SK-N-SH (cell line): Measurements from ENCODE around the gene COIL. TPM values are rescaled to one million over a fixed set of nuclear protein-coding genes. Genes with fewer than 3 reads are reported as not detected.

ENCODE experiments used
- CTCF ChIA-PET: fragments of 300-600, 350-600 bp; formaldehyde crosslinking; extraction: SDS; loops from one replicate; lab custom pipeline; 2021; lab: Yijun Ruan, JAX
- POLR2A ChIA-PET: fragments of 350-600 bp; sonication (Branson Sonifier 250); formaldehyde crosslinking; extraction: SDS; loops from one replicate; lab custom pipeline; 2020; ENCODE audit warnings: antibody characterized with exemption, inconsistent platforms; lab: Yijun Ruan, JAX
- DNase-seq: peaks from one replicate; pipeline ENCODE4 v3.0.0; 2012
- H2AFZ ChIP-seq: fragments of 200-600 bp; sonication (generic); 2 replicates; pipeline ENCODE4 v1.8.1; 2016; ENCODE audit warnings: antibody characterized with exemption, mild to moderate bottlenecking, low read depth
- H3F3A ChIP-seq: fragments of 200-600 bp; sonication (generic); replicated peaks from 2 replicates; pipeline ENCODE3; 2016; ENCODE audit warnings: antibody characterized with exemption, mild to moderate bottlenecking; ENCODE audit not compliant: insufficient read depth
- H3K27ac ChIP-seq, 2 experiments: fragments of 200-500 bp in 1 of 2; fragments of 200-600 bp in 1 of 2; sonication (Bioruptor generic) in 1 of 2; sonication (generic), shearing (Covaris generic) in 1 of 2; 2 replicates each; pipeline versions ENCODE4 v1.5.1 to v1.6.1; 2014 to 2016; ENCODE audit warnings: low read depth in 2 of 2, inconsistent platforms in 1 of 2, low read length in 1 of 2, mild to moderate bottlenecking in 1 of 2, mixed read lengths in 1 of 2
- H3K27me3 ChIP-seq: fragments of 200-600 bp; sonication (generic), shearing (Covaris generic); 2 replicates; pipeline ENCODE4 v1.6.1; 2016; ENCODE audit warnings: mixed run types; ENCODE audit not compliant: insufficient read depth
- H3K36me3 ChIP-seq, 2 experiments: fragments of 200-500 bp in 1 of 2; fragments of 200-600 bp in 1 of 2; sonication (Bioruptor generic) in 1 of 2; sonication (generic) in 1 of 2; replicated peaks in 1 of 2; 2 replicates each; pipeline versions ENCODE3 to v1.5.1; 2014 to 2016; ENCODE audit warnings: low read length in 1 of 2, mild to moderate bottlenecking in 1 of 2; ENCODE audit not compliant: insufficient read depth in 2 of 2, control insufficient read depth in 1 of 2
- H3K4me1 ChIP-seq, 2 experiments: fragments of 200-500 bp in 1 of 2; fragments of 200-600 bp in 1 of 2; sonication (Bioruptor generic) in 1 of 2; sonication (generic), shearing (Covaris generic) in 1 of 2; 2 replicates each; pipeline versions ENCODE4 v1.5.1 to v1.6.1; 2014 to 2016; ENCODE audit warnings: low read depth in 1 of 2, low read length in 1 of 2, mixed run types in 1 of 2; ENCODE audit not compliant: insufficient read depth in 2 of 2, control insufficient read depth in 1 of 2
- H3K4me2 ChIP-seq: fragments of 200-600 bp; sonication (generic), shearing (Covaris generic); 2 replicates; pipeline ENCODE4 v1.6.1; 2017; ENCODE audit warnings: mixed run types
- H3K4me3 ChIP-seq, 2 experiments: fragments of 200-500 bp in 1 of 2; fragments of 200-600 bp in 1 of 2; sonication (Bioruptor generic) in 1 of 2; sonication (generic), shearing (Covaris generic) in 1 of 2; 2 replicates each; pipeline versions ENCODE4 v1.5.1 to v1.8.1; 2014 to 2016; ENCODE audit warnings: low read depth in 2 of 2, inconsistent platforms in 1 of 2, low read length in 1 of 2, mild to moderate bottlenecking in 1 of 2, mixed read lengths in 1 of 2, moderate library complexity in 1 of 2
- H3K79me2 ChIP-seq: fragments of 200-600 bp; sonication (generic); 2 replicates; pipeline ENCODE4 v1.8.1; 2017; ENCODE audit warnings: mild to moderate bottlenecking; ENCODE audit not compliant: insufficient read depth
- H3K9ac ChIP-seq: fragments of 200-600 bp; sonication (generic); 2 replicates; pipeline ENCODE4 v1.6.1; 2017; ENCODE audit warnings: mixed run types
- H3K9me2 ChIP-seq: fragments of 200-600 bp; sonication (generic); 2 replicates; pipeline ENCODE4 v1.6.1; 2017; ENCODE audit warnings: mixed run types
- H3K9me3 ChIP-seq: fragments of 200-600 bp; sonication (generic); 2 replicates; pipeline ENCODE4 v1.6.1; 2017; ENCODE audit warnings: mixed run types, mild to moderate bottlenecking, moderate library complexity
- H4K20me1 ChIP-seq: fragments of 200-600 bp; sonication (generic); 2 replicates; pipeline ENCODE4 v1.6.1; 2017; ENCODE audit warnings: mild to moderate bottlenecking, mixed run types; ENCODE audit not compliant: insufficient read depth
- CHD2 ChIP-seq: fragments of 150-350 bp; IDR thresholded peaks from 2 replicates; pipeline ENCODE4 v1.6.1; 2018; ENCODE audit warnings: low read length; ENCODE audit not compliant: partially characterized antibody
- ELF1 ChIP-seq: IDR thresholded peaks from 2 replicates; pipeline ENCODE4 v1.4.0; 2012
- EP300 ChIP-seq, 2 experiments: IDR thresholded peaks; 2 replicates each; pipeline versions ENCODE4 v1.4.0 to v1.6.1; 2012; ENCODE audit warnings: borderline replicate concordance in 1 of 2, low read depth in 1 of 2, low read length in 1 of 2
- EZH2phosphoT487 ChIP-seq: fragments of 200-600 bp; sonication (generic); IDR thresholded peaks from 2 replicates; pipeline ENCODE4 v1.6.1; 2017; ENCODE audit warnings: low read depth, mixed run types, mild to moderate bottlenecking, antibody characterized with exemption, moderate library complexity, borderline replicate concordance
- FOSL2 ChIP-seq: IDR thresholded peaks from 2 replicates; pipeline ENCODE4 v1.4.0; 2012; ENCODE audit warnings: low read depth, mild to moderate bottlenecking, moderate library complexity, borderline replicate concordance
- FOXJ3 ChIP-seq: sonication (generic); formaldehyde crosslinking; IDR thresholded peaks from 2 replicates; pipeline ENCODE4 v1.5.1; 2020; ENCODE audit warnings: mild to moderate bottlenecking, missing genetic modification reagents
- IRF3 ChIP-seq: fragments of 150-350 bp; IDR thresholded peaks from 2 replicates; pipeline ENCODE4 v1.6.1; 2016; ENCODE audit warnings: mild to moderate bottlenecking, low read depth, low read length
- JUND ChIP-seq: IDR thresholded peaks from 2 replicates; pipeline ENCODE4 v1.4.0; 2012
- NFIC ChIP-seq: IDR thresholded peaks from 2 replicates; pipeline ENCODE4 v1.4.0; 2012; ENCODE audit warnings: borderline replicate concordance
- PBX3 ChIP-seq: IDR thresholded peaks from 2 replicates; pipeline ENCODE4; 2012
- RCOR1 ChIP-seq: fragments of 150-350 bp; IDR thresholded peaks from 2 replicates; pipeline ENCODE4 v1.6.1; 2017; ENCODE audit warnings: antibody characterized with exemption, low read length
- RXRA ChIP-seq: IDR thresholded peaks from 2 replicates; pipeline ENCODE4 v1.4.0; 2012; ENCODE audit warnings: low read depth, mild to moderate bottlenecking, borderline replicate concordance
- SIN3A ChIP-seq: IDR thresholded peaks from 2 replicates; pipeline ENCODE4 v1.6.1; 2012; ENCODE audit warnings: low read depth, mild to moderate bottlenecking, low read length, moderate library complexity, borderline replicate concordance
- TAF1 ChIP-seq: IDR thresholded peaks from 2 replicates; pipeline ENCODE4 v1.6.1; 2012; ENCODE audit warnings: low read depth, mild to moderate bottlenecking, low read length, moderate library complexity, borderline replicate concordance
- TEAD4 ChIP-seq: IDR thresholded peaks from 2 replicates; pipeline ENCODE4 v1.4.0; 2012; ENCODE audit warnings: mild to moderate bottlenecking, borderline replicate concordance; ENCODE audit not compliant: insufficient read depth
- USF1 ChIP-seq: IDR thresholded peaks from 2 replicates; pipeline ENCODE4 v1.4.0; 2012; ENCODE audit warnings: low read depth, borderline replicate concordance
- ZBTB33 ChIP-seq: IDR thresholded peaks from 2 replicates; pipeline ENCODE4 v1.4.0; 2012; ENCODE audit warnings: low read depth, borderline replicate concordance
- WGBS: methylation state at CpG from one replicate; pipeline ENCODE4 v1.1.6; 2017; ENCODE audit warnings: low lambda C conversion rate; 5-methylcytosine and 5-hydroxymethylcytosine counted together
- polyA plus RNA-seq, 3 experiments: library from polyadenylated mRNA; depleted of rRNA; stranded (reverse); fragments of >200 nt; gene quantifications; 2 replicates each; pipeline ENCODE4 v1.2.3, GENCODE V29; 2012

Gene COIL
- polyA plus RNA-seq, 1 of the 3 experiments (the other 2 are of a cell fraction) = 3.9 TPM

- no peaks in the 10 kb centered on the region for H3K79me2 ChIP-seq
- no peak overlapping the region for H3K4me3 ChIP-seq
- CTCF ChIA-PET = interaction anchor here (0.9 to 1.8 kb wide), 3 partner anchors 9 to 24 kb away, joined by 3 to 7 read pairs (median 3); no protein-coding TSS in a partner anchor
- no peak overlapping the region for H3K27ac ChIP-seq
- TF ChIP-seq FOSL2 = no peak
- TF ChIP-seq TEAD4 = no peak
- no peak for TF ChIP-seq TAF1
- TF ChIP-seq JUND = no peak
- no peak for TF ChIP-seq CHD2
- TF ChIP-seq RXRA = no peak
- TF ChIP-seq SIN3A = no peak
- no peak for TF ChIP-seq EP300 (IDR thresholded peaks at IDR 0.05; ENCODE audit: borderline replicate concordance in 1 of 2, low read depth in 1 of 2, low read length in 1 of 2)
- no peaks in the 10 kb centered on the region for H3F3A ChIP-seq
- POLR2A ChIA-PET = no interaction called here
- 94% methylated on average over 14 of the region's 14 CpGs for WGBS
- no peak overlapping the region for H3K9ac ChIP-seq
- H3K36me3 ChIP-seq = peaks cover 8 to 22% of the 10 kb centered on the region in 2 experiments
- no peaks in the 10 kb centered on the region for H3K9me3 ChIP-seq
- DNase-seq = no peak
- no peaks in the 10 kb centered on the region for H3K27me3 ChIP-seq
- H4K20me1 ChIP-seq = no peaks in the 10 kb centered on the region
- H3K9me2 ChIP-seq = no peaks in the 10 kb centered on the region
- H3K4me2 ChIP-seq = no peak overlapping the region
- no peaks in the 10 kb centered on the region for H3K4me1 ChIP-seq
- H2AFZ ChIP-seq = no peak overlapping the region
Observed at GRCh38 chr17:56985371-56986162, 24.7 kb upstream of the COIL start.

GRCh38 chr17:56983366-56983765 is 22.5 kb upstream of the COIL start:
- no peak for TF ChIP-seq TEAD4
- TF ChIP-seq ZBTB33 = no peak
- no peak for TF ChIP-seq PBX3
- no peak for TF ChIP-seq FOXJ3
- TF ChIP-seq RCOR1 = no peak
- no peak for TF ChIP-seq TAF1
- TF ChIP-seq ELF1 = no peak
- no peak for TF ChIP-seq IRF3
- no peak for TF ChIP-seq EZH2phosphoT487
- no peak for TF ChIP-seq NFIC
- no peak for TF ChIP-seq USF1
- WGBS = 72% methylated on average over 3 of the region's 3 CpGs
- Histone ChIP-seq H4K20me1 (no peaks in the 10 kb centered on the region), H3K27me3 (no peaks in the 10 kb centered on the region), H2AFZ (no peak overlapping the region), H3K4me3 (no peak overlapping the region), H3K36me3 (peaks cover 5 to 10% of the 10 kb centered on the region in 2 experiments), H3K9me2 (no peaks in the 10 kb centered on the region), H3K79me2 (no peaks in the 10 kb centered on the region), H3K4me2 (no peak overlapping the region), H3K27ac (no peak overlapping the region), H3K9me3 (no peaks in the 10 kb centered on the region), H3K9ac (no peak overlapping the region), H3K4me1 (peaks cover 5 to 8% of the 10 kb centered on the region in 2 experiments; a peak in 3 of 4 replicates), H3F3A (no peaks in the 10 kb centered on the region)
- DNase-seq = no peak
- ChIA-PET CTCF (interaction anchor here (1.5 kb wide), 1 partner anchor 27 kb away, joined by 4 read pairs; no protein-coding TSS in a partner anchor), POLR2A (no interaction called here)
